ENCODE data around the gene RASAL3.
"Not testable (repeated sequence)": the region's sequence is repeated elsewhere in the genome, so short reads cannot be mapped to it uniquely, and the experiment has no call there.

- not testable (repeated sequence) for TF ChIP-seq CTCF, EP300 (IDR thresholded peaks at IDR 0.05)
Observed at GRCh38 chr19:15411351-15411750, 53.0 kb downstream of the RASAL3 start.

All from ovary (tissue), 3 donors.